Tibial nerve (tissue), 4 donors: ENCODE results near the gene AVPR1B. TPM values are rescaled to one million over a fixed set of nuclear protein-coding genes. Genes with fewer than 3 reads are reported as not detected.

ENCODE experiments used
- DNase-seq, 2 donors: peaks; one replicate each; pipeline ENCODE4 v3.0.0-alpha.2; 2019; ENCODE audit warnings: low spot score in 2 of 2
- H3K27ac ChIP-seq, 4 donors: fragments of 200-600 bp; sonication (generic) in 3 of 4; one replicate each; pipeline ENCODE4 v1.5.1; 2017 to 2019; ENCODE audit warnings: mild to moderate bottlenecking in 1 of 4
- H3K27me3 ChIP-seq, 2 donors: fragments of 200-600 bp; sonication (generic) in 1 of 2; one replicate each; pipeline versions ENCODE4 v1.5.1 to v1.6.0; 2017 to 2019
- H3K36me3 ChIP-seq, 3 donors: fragments of 200-600 bp; sonication (generic); one replicate each; pipeline ENCODE4 v1.5.1; 2018 to 2019
- H3K4me1 ChIP-seq, 4 donors: fragments of 200-600 bp; sonication (generic) in 3 of 4; one replicate each; pipeline ENCODE4 v1.5.1; 2017 to 2019
- H3K4me3 ChIP-seq, 4 donors: fragments of 200-600 bp; sonication (generic) in 3 of 4; one replicate each; pipeline ENCODE4 v1.5.1; 2017 to 2019; ENCODE audit warnings: mild to moderate bottlenecking in 1 of 4, moderate library complexity in 1 of 4
- H3K9me3 ChIP-seq, 4 donors: fragments of 200-600 bp; sonication (generic) in 3 of 4; one replicate each; pipeline ENCODE4 v1.5.1; 2017 to 2019
- EP300 ChIP-seq, 2 donors: sonication (generic); formaldehyde crosslinking; IDR thresholded peaks; one replicate each; pipeline ENCODE4 v1.6.1; 2017; ENCODE audit warnings: antibody characterized with exemption in 2 of 2, mild to moderate bottlenecking in 1 of 2
- POLR2A ChIP-seq, 2 donors: fragments of 450-650 bp; IDR thresholded peaks; one replicate each; pipeline ENCODE4 v1.6.1; 2017; ENCODE audit warnings: antibody characterized with exemption in 2 of 2, mild to moderate bottlenecking in 2 of 2, moderate library complexity in 2 of 2
- WGBS, 2 donors: methylation state at CpG; one replicate each; pipeline ENCODE4 v1.1.5; 2018; 5-methylcytosine and 5-hydroxymethylcytosine counted together
- total RNA-seq, 4 donors: library from RNA; depleted of rRNA; stranded (reverse); fragments of >200 nt; gene quantifications; one replicate each; pipeline ENCODE4 v1.1.0, GENCODE V29; 2016
- TF ChIP-seq, protein P1 (sequence below), 5 experiments: fragments of 200-600 bp in 3 of 5; fragments of 450-650 bp in 2 of 5; sonication (generic) in 3 of 5; IDR thresholded peaks; one replicate each; pipeline ENCODE4 v1.5.1; 2016 to 2019; ENCODE audit warnings: antibody characterized with exemption in 5 of 5, mild to moderate bottlenecking in 3 of 5, moderate library complexity in 2 of 5

Gene AVPR1B
- total RNA-seq, 4 donors from 2014 or later: not detected

DNA sequence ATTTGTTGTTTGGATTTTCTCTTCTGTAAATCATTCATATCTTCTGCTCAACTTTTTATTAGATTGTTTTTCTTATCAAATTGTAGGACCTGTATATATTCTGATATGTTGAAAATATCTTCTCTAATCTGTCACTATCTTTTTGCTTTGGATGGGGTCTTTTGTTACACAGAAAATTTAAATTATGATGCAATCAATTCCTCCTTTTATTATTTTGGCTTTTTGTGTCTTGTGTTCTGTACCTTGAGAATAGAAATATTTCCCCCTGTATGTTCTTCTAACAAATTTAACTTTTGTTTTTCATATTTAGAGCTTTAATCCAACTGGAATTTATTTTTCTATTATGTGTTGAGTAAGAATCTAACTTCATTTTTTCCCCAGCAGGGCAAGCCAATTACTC lies 3.2 kb upstream of the AVPR1B start:
- Histone ChIP-seq H3K27ac (no peak overlapping the region), H3K9me3 (peaks cover 0 to 18% (median 0%) of the 10 kb centered on the region in 4 donors), H3K4me1 (peaks cover 0 to 16% (median 9%) of the 10 kb centered on the region in 4 donors), H3K36me3 (no peaks in the 10 kb centered on the region), H3K27me3 (peaks cover 0 to 29% of the 10 kb centered on the region in 2 donors), H3K4me3 (no peak overlapping the region)
- TF ChIP-seq, protein P1, sequence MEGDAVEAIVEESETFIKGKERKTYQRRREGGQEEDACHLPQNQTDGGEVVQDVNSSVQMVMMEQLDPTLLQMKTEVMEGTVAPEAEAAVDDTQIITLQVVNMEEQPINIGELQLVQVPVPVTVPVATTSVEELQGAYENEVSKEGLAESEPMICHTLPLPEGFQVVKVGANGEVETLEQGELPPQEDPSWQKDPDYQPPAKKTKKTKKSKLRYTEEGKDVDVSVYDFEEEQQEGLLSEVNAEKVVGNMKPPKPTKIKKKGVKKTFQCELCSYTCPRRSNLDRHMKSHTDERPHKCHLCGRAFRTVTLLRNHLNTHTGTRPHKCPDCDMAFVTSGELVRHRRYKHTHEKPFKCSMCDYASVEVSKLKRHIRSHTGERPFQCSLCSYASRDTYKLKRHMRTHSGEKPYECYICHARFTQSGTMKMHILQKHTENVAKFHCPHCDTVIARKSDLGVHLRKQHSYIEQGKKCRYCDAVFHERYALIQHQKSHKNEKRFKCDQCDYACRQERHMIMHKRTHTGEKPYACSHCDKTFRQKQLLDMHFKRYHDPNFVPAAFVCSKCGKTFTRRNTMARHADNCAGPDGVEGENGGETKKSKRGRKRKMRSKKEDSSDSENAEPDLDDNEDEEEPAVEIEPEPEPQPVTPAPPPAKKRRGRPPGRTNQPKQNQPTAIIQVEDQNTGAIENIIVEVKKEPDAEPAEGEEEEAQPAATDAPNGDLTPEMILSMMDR (IDR thresholded peaks at IDR 0.05): no peak
- no peak for TF ChIP-seq EP300 (IDR thresholded peaks at IDR 0.05)
- no peak for TF ChIP-seq POLR2A (IDR thresholded peaks at IDR 0.05)
- no peak for DNase-seq

DNA sequence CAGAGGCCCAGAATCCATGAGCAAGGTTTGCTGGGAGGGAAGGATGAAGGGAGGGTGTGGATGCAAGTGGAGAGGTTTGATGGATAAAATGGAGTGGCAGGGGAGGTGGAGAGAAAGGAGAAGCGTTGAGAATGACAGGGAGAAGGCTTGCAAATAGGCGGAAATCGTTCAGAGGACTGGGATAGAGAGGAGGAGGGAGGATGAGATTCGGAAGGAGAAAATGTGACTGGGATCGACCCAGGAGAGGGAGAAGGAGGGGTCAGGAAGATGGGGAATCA lies 376 bp downstream of the AVPR1B start:
- H3K4me3 ChIP-seq: peak overlapping the region; percentile 20 to 48 (median 32)
- H3K27me3 ChIP-seq: peaks cover 0 to 29% of the 10 kb centered on the region in 2 donors
- H3K27ac ChIP-seq: no peak overlapping the region
- 12 to 23% methylated on average over 5 of the region's 5 CpGs for WGBS, 2 donors
- no peak for DNase-seq
- peaks cover 0 to 16% (median 9%) of the 10 kb centered on the region in 4 donors for H3K4me1 ChIP-seq
- TF ChIP-seq POLR2A (IDR thresholded peaks at IDR 0.05): no peak
- no peak for TF ChIP-seq EP300 (IDR thresholded peaks at IDR 0.05)
- H3K36me3 ChIP-seq: no peaks in the 10 kb centered on the region
- peaks cover 0 to 11% (median 0%) of the 10 kb centered on the region in 4 donors for H3K9me3 ChIP-seq

DNA sequence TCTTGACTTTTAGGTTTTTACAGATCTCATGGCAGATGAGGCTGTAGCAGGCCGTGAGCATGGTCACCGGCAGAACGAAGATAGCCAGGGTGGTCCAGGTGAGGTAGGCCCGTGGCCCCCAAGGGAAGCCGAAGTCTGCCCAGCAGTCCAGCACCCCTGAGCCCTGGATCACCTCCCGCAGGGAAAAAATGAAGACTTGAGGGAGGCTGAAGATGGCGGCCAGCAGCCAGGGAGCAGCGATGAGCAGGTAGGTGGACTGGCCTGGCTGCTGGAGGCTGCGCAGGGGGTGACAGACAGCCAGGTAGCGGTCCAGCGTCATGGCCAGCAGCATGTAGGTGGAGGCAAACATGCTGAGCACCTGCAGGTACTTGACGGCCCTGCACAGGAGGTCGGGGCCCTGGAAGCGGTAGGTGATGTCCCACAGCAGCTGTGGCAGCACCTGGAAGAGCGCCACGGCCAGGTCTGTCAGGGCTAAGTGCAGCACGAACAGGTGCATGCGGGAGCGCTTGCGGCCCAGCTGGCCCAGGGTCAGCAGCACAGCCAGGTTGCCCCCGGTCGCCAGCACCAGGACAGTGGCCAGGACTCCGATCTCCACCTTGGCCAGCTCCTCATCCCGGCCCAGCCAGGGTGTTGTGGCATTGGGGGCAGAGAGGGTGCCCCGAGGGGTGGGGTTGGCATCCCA lies 856 bp downstream of the AVPR1B start:
- peaks cover 0 to 6% (median 0%) of the 10 kb centered on the region in 4 donors for H3K9me3 ChIP-seq
- peaks cover 0 to 16% (median 9%) of the 10 kb centered on the region in 4 donors for H3K4me1 ChIP-seq
- 90 to 93% methylated on average over 23 to 25 of the region's 25 CpGs for WGBS, 2 donors
- H3K27me3 ChIP-seq: peaks cover 0 to 29% of the 10 kb centered on the region in 2 donors
- no peak for DNase-seq
- TF ChIP-seq, protein P1 (IDR thresholded peaks at IDR 0.05): no peak
- TF ChIP-seq EP300 (IDR thresholded peaks at IDR 0.05) (no peak), POLR2A (IDR thresholded peaks at IDR 0.05) (no peak)
- H3K4me3 ChIP-seq: no peak overlapping the region
- H3K36me3 ChIP-seq: no peaks in the 10 kb centered on the region
- no peak overlapping the region for H3K27ac ChIP-seq

DNA sequence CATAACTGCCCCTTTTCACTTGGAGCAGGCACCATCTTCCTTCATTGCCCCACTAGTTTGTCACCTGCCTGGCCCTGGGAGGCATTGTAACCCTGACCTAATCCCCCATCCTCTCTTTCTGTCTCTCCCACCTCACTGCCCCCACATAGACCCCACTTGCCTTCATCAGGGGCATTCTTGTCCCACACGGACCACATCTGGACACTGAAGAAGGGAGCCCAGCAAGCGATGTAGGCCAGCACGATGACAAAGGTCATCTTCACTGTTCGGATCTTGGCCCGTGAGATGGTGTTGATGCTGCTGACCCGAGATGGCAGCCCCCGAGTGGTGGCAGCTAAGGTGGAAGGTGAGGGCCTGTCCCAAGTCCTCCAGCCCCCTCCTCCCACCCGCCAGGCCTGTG lies 1.4 kb downstream of the AVPR1B start:
- 94 to 99% methylated on average over 8 of the region's 8 CpGs for WGBS, 2 donors
- Histone ChIP-seq H3K4me3 (no peak overlapping the region), H3K4me1 (peaks cover 0 to 16% (median 9%) of the 10 kb centered on the region in 4 donors), H3K9me3 (peaks cover 0 to under 1% (median 0%) of the 10 kb centered on the region in 4 donors), H3K36me3 (no peaks in the 10 kb centered on the region), H3K27me3 (peaks cover 0 to 29% of the 10 kb centered on the region in 2 donors), H3K27ac (no peak overlapping the region)
- DNase-seq: no peak
- TF ChIP-seq EP300 (IDR thresholded peaks at IDR 0.05): no peak
- no peak for TF ChIP-seq POLR2A (IDR thresholded peaks at IDR 0.05)
- TF ChIP-seq, protein P1 (IDR thresholded peaks at IDR 0.05): no peak

DNA sequence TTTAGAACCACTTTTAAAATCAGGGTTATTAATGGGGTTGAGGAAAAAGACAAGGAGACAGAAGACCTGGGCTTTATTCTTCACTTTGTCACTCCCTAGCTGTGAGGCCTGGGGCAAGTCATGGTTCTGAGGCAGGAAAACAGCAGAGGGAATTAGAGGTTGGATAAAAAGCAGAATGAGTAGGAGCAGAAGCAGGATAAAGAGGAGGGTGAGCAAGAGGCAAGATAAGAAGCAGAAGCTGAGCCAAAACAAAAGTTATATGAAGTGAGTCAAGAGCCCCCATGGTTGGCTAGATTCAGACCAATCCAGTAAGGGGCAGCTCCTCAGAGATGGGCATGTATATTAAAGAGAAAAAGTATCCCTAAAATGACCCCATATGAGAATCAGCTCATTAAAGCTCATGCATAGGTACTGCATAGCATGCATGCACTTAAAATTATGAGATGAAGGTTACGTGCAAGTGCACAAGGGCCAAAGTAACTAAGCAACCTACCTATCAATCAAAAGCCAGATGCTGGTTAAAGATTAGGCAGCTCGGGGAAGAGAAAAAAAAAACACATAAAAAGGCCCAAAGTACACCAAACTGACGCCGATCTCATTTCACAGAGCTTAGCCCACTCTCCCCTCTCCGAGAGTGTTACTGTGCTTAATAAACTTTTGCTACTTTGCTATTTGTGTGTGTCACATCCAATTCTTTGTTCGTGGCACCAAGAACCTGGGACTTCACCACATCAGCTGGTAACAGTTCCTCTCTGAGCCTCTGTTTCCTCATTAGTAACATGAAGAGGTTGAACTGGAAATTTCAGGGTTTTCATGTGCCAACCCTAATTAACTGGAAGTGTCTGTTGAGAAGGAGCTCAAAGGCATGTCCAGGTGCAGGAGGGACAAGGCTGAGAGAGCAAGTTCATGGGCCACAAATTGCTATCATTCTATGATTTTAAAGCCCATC lies 2.2 kb downstream of the AVPR1B start:
- TF ChIP-seq, protein P1 (IDR thresholded peaks at IDR 0.05): no peak
- TF ChIP-seq POLR2A (IDR thresholded peaks at IDR 0.05): no peak
- TF ChIP-seq EP300 (IDR thresholded peaks at IDR 0.05): no peak
- Histone ChIP-seq H3K4me3 (no peak overlapping the region), H3K36me3 (no peaks in the 10 kb centered on the region), H3K4me1 (peaks cover 0 to 16% (median 9%) of the 10 kb centered on the region in 4 donors), H3K27me3 (peaks cover 0 to 29% of the 10 kb centered on the region in 2 donors), H3K9me3 (no peaks in the 10 kb centered on the region), H3K27ac (no peak overlapping the region)
- 84% methylated on average over 6 of the region's 6 CpGs for WGBS, 2 donors
- DNase-seq: no peak
